Kasumi-1 (cell line): ENCODE data around the gene CD48.
"Not testable (repeated sequence)": the region's sequence is repeated elsewhere in the genome, so short reads cannot be mapped to it uniquely, and the experiment has no call there.

ENCODE experiments used
- DNase-seq, 2 experiments: peaks; one replicate each; lab custom pipeline; 2025; lab: John Stamatoyannopoulos, UW

The CD48 gene

GRCh38 chr1:160741612-160742348 lies 30.2 kb upstream of the CD48 start:
- DNase-seq, result no peak

GRCh38 chr1:160741092-160741501 lies 29.5 kb upstream of the CD48 start:
- no peak for DNase-seq

GRCh38 chr1:160740133-160740688 lies 28.6 kb upstream of the CD48 start:
- DNase-seq, result no peak

- peak; percentile 56 to 57 for DNase-seq
Measured at GRCh38 chr1:160739098-160739511, 27.5 kb upstream of the CD48 start, which contains the start of gene SLAMF7. Gene SLAMF7 (plus strand): TSS chr1:160739247. CDS start chr1:160739302, 55 bp downstream.

GRCh38 chr1:160738271-160738670 lies 26.6 kb upstream of the CD48 start:
- no peak for DNase-seq

GRCh38 chr1:160734301-160734700 lies 22.7 kb upstream of the CD48 start:
- no peak for DNase-seq

- DNase-seq, result no peak
Measured at GRCh38 chr1:160733898-160734297, 22.3 kb upstream of the CD48 start.

- DNase-seq, result no peak
Measured at GRCh38 chr1:160731990-160732389, 20.4 kb upstream of the CD48 start.

GRCh38 chr1:160731564-160731963 lies 19.9 kb upstream of the CD48 start:
- DNase-seq, result not testable (repeated sequence)

GRCh38 chr1:160727316-160727640 lies 15.7 kb upstream of the CD48 start:
- DNase-seq, result no peak

GRCh38 chr1:160726498-160727315 lies 15.1 kb upstream of the CD48 start:
- DNase-seq, result peak; percentile 84 to 85

GRCh38 chr1:160726114-160726497 lies 14.5 kb upstream of the CD48 start:
- DNase-seq, result no peak

GRCh38 chr1:160724465-160725242 lies 13.0 kb upstream of the CD48 start:
- no peak for DNase-seq

- DNase-seq, result no peak
Measured at GRCh38 chr1:160723332-160723731, 11.7 kb upstream of the CD48 start.

GRCh38 chr1:160722726-160723125 lies 11.1 kb upstream of the CD48 start:
- DNase-seq, result peak in 1 of 2 experiments; percentile 3

GRCh38 chr1:160721473-160721872 lies 9.9 kb upstream of the CD48 start:
- no peak for DNase-seq

GRCh38 chr1:160720356-160721085 lies 8.9 kb upstream of the CD48 start:
- no peak for DNase-seq

GRCh38 chr1:160718210-160718609 lies 6.6 kb upstream of the CD48 start:
- no peak for DNase-seq

GRCh38 chr1:160717306-160717705 lies 5.7 kb upstream of the CD48 start:
- DNase-seq, result no peak

- no peak for DNase-seq
Measured at GRCh38 chr1:160716013-160716412, 4.4 kb upstream of the CD48 start.

- DNase-seq, result not testable (repeated sequence)
Measured at GRCh38 chr1:160714034-160714648, 2.5 kb upstream of the CD48 start.
